CD14-positive monocyte (primary cell): ENCODE measurements around the gene ARSI. TPM values are rescaled to one million over a fixed set of nuclear protein-coding genes. Genes with fewer than 3 reads are reported as not detected.

Experiments
- DNase-seq, 3 donors: peaks; one replicate each; pipeline ENCODE4 v3.0.0-alpha.2; 2011 to 2022
- H2AFZ ChIP-seq: 2 replicates; pipeline ENCODE4 v1.6.0; 2012; ENCODE audit warnings: mild to moderate bottlenecking, low read depth, low read length, inconsistent platforms; ENCODE audit not compliant: insufficient read depth, poor library complexity, severe bottlenecking
- H3K27ac ChIP-seq, 2 donors: 1 replicate in 1 of 2; 2 replicates in 1 of 2; pipeline ENCODE4 v1.5.1; 2012 to 2013; ENCODE audit warnings: low read length in 2 of 2, control low read depth in 1 of 2, inconsistent platforms in 1 of 2, low read depth in 1 of 2, mild to moderate bottlenecking in 1 of 2
- H3K27me3 ChIP-seq, 2 donors: one replicate each; pipeline versions ENCODE4 v1.6.0 to v1.6.1; 2011 to 2013; ENCODE audit warnings: low read length in 2 of 2; ENCODE audit not compliant: control insufficient read depth in 2 of 2, insufficient read depth in 2 of 2
- H3K36me3 ChIP-seq, 2 donors: replicated peaks in 1 of 2; 1 replicate in 1 of 2; 2 replicates in 1 of 2; pipeline versions ENCODE4 v1.5.1 to v1.6.1; 2012 to 2013; ENCODE audit warnings: low read length in 2 of 2, control low read depth in 1 of 2, inconsistent platforms in 1 of 2, mild to moderate bottlenecking in 1 of 2; ENCODE audit not compliant: insufficient read depth in 2 of 2, control insufficient read depth in 1 of 2
- H3K4me1 ChIP-seq, 2 donors: 1 replicate in 1 of 2; 2 replicates in 1 of 2; pipeline versions ENCODE4 v1.5.1 to v1.6.1; 2012 to 2013; ENCODE audit warnings: low read length in 2 of 2, control low read depth in 1 of 2, inconsistent platforms in 1 of 2, mild to moderate bottlenecking in 1 of 2, moderate library complexity in 1 of 2; ENCODE audit not compliant: insufficient read depth in 2 of 2, control insufficient read depth in 1 of 2
- H3K4me2 ChIP-seq: replicated peaks from 2 replicates; pipeline ENCODE3; 2012; ENCODE audit warnings: low read length, moderate library complexity, mild to moderate bottlenecking; ENCODE audit not compliant: poor library complexity, severe bottlenecking; ENCODE audit errors: extremely low read depth
- H3K4me3 ChIP-seq, 3 experiments: fragments of 200-600 bp in 1 of 3; sonication (generic) in 1 of 3; replicated peaks in 1 of 3; 1 replicate in 2 of 3; 2 replicates in 1 of 3; pipeline ENCODE4 v1.5.1; 2011 to 2013; ENCODE audit warnings: low read length in 3 of 3, mild to moderate bottlenecking in 3 of 3, control low read depth in 2 of 3, low read depth in 2 of 3, inconsistent platforms in 1 of 3, moderate library complexity in 1 of 3
- H3K79me2 ChIP-seq: 2 replicates; pipeline ENCODE4 v1.6.0; 2012; ENCODE audit warnings: mild to moderate bottlenecking, control low read depth, inconsistent platforms, low read length, moderate library complexity; ENCODE audit not compliant: insufficient read depth
- H3K9ac ChIP-seq: 2 replicates; pipeline ENCODE4 v1.6.0; 2017; ENCODE audit warnings: low read length, mild to moderate bottlenecking; ENCODE audit not compliant: insufficient read depth, poor library complexity, severe bottlenecking
- H3K9me3 ChIP-seq, 2 donors: replicated peaks in 1 of 2; 1 replicate in 1 of 2; 2 replicates in 1 of 2; pipeline versions ENCODE4 v1.5.1 to v1.6.1; 2012 to 2013; ENCODE audit warnings: low read length in 2 of 2, control low read depth in 1 of 2; ENCODE audit not compliant: control insufficient read depth in 1 of 2, insufficient read depth in 1 of 2
- H4K20me1 ChIP-seq: 2 replicates; pipeline ENCODE4 v1.6.0; 2012; ENCODE audit warnings: mild to moderate bottlenecking, low read length, control low read depth, moderate library complexity; ENCODE audit not compliant: insufficient read depth
- H3K27ac Mint-ChIP-seq, 7 donors: one replicate each; pipeline ENCODE4 v1.8.0; 2020; ENCODE audit warnings: mild to moderate bottlenecking in 7 of 7, mixed read lengths in 7 of 7, moderate library complexity in 6 of 7, inconsistent platforms in 2 of 7
- H3K27me3 Mint-ChIP-seq, 3 donors: one replicate each; pipeline ENCODE4 v1.8.0; 2021 to 2022; ENCODE audit warnings: low read depth in 3 of 3, mild to moderate bottlenecking in 3 of 3, mixed read lengths in 3 of 3, moderate library complexity in 3 of 3, inconsistent platforms in 1 of 3
- H3K36me3 Mint-ChIP-seq, 2 donors: one replicate each; pipeline ENCODE4 v1.8.0; 2020; ENCODE audit warnings: mixed read lengths in 2 of 2, inconsistent platforms in 1 of 2, mild to moderate bottlenecking in 1 of 2
- H3K4me1 Mint-ChIP-seq: one replicate; pipeline ENCODE4 v1.8.0; 2020; ENCODE audit warnings: mild to moderate bottlenecking, mixed read lengths
- H3K4me3 Mint-ChIP-seq, 2 donors: one replicate each; pipeline ENCODE4 v1.8.0; 2020; ENCODE audit warnings: mild to moderate bottlenecking in 2 of 2, mixed read lengths in 2 of 2, moderate library complexity in 1 of 2
- H3K9me3 Mint-ChIP-seq, 7 donors: one replicate each; pipeline ENCODE4 v1.8.0; 2020 to 2022; ENCODE audit warnings: mixed read lengths in 7 of 7, mild to moderate bottlenecking in 6 of 7, moderate library complexity in 6 of 7, inconsistent platforms in 2 of 7
- CTCF ChIP-seq: fragments of 200-600 bp; IDR thresholded peaks from one replicate; pipeline ENCODE4 v1.8.0; 2022; ENCODE audit warnings: antibody characterized with exemption, mild to moderate bottlenecking
- WGBS: methylation state at CpG from one replicate; pipeline ENCODE4 v1.1.5; 2013; ENCODE audit warnings: missing lambda C conversion rate; ENCODE audit not compliant: insufficient coverage; 5-methylcytosine and 5-hydroxymethylcytosine counted together
- intact Hi-C, 2 donors: fragments of 100-400 bp; cut with micrococcal nuclease; formaldehyde crosslinking; loops; one replicate each; pipeline versions ENCODE4 v1.15.0 to v1.15.1; 2023
- polyA plus RNA-seq, 3 donors: library from polyadenylated mRNA; depleted of rRNA in 1 of 3; unstranded in 2 of 3; stranded (reverse) in 1 of 3; fragments of 300-500 nt in 2 of 3; fragments of >200 nt in 1 of 3; fragmentation: Illumina TruSeq in 2 of 3; gene quantifications; 1 replicate in 2 of 3; 2 replicates in 1 of 3; pipeline ENCODE4 v1.2.3, GENCODE V29; 2012 to 2021

Gene ARSI
- polyA plus RNA-seq, 3 donors = not detected

GRCh38 chr5:150255659-150256409, 46.9 kb downstream of the ARSI start:
- TF ChIP-seq CTCF = no peak
- Histone ChIP-seq H3K36me3 (no peaks in the 10 kb centered on the region), H2AFZ (no peak overlapping the region), H3K27me3 (no peaks in the 10 kb centered on the region), H3K9me3 (no peaks in the 10 kb centered on the region), H3K4me2 (no peak overlapping the region), H3K79me2 (no peaks in the 10 kb centered on the region), H3K4me3 (no peak overlapping the region), H3K27ac (no peak overlapping the region), H3K4me1 (no peaks in the 10 kb centered on the region), H3K9ac (no peak overlapping the region), H4K20me1 (no peaks in the 10 kb centered on the region)
- Mint-ChIP-seq H3K4me1 (no peaks in the 10 kb centered on the region), H3K9me3 (peaks cover 0 to 2% (median 0%) of the 10 kb centered on the region in 7 donors), H3K27me3 (peaks cover 2 to 7% (median 2%) of the 10 kb centered on the region in 3 donors), H3K36me3 (no peaks in the 10 kb centered on the region), H3K4me3 (no peak overlapping the region), H3K27ac (no peak overlapping the region)
- no peak for DNase-seq
- WGBS = 90% methylated on average over 3 of the region's 6 CpGs
- intact Hi-C loops = no loop called here

- WGBS = 100% methylated on average over 1 of the region's 4 CpGs
- Mint-ChIP-seq H3K36me3 (no peaks in the 10 kb centered on the region), H3K27ac (no peak overlapping the region), H3K4me1 (no peaks in the 10 kb centered on the region), H3K27me3 (peaks cover 2 to 7% (median 2%) of the 10 kb centered on the region in 3 donors), H3K4me3 (no peak overlapping the region), H3K9me3 (peaks cover 0 to 2% (median 0%) of the 10 kb centered on the region in 7 donors)
- Histone ChIP-seq H4K20me1 (no peaks in the 10 kb centered on the region), H3K27me3 (no peaks in the 10 kb centered on the region), H3K4me1 (no peaks in the 10 kb centered on the region), H3K79me2 (no peaks in the 10 kb centered on the region), H3K27ac (no peak overlapping the region), H3K4me3 (no peak overlapping the region), H3K4me2 (no peak overlapping the region), H3K36me3 (no peaks in the 10 kb centered on the region), H3K9me3 (no peaks in the 10 kb centered on the region), H3K9ac (no peak overlapping the region), H2AFZ (no peak overlapping the region)
- intact Hi-C loops = no loop called here
- DNase-seq = no peak
- no peak for TF ChIP-seq CTCF
These were observed 47.9 kb downstream of the ARSI start for GRCh38 chr5:150254774-150255173.
